Gastroesophageal sphincter (tissue), 4 donors: ENCODE results near the gene ABCC12. TPM values are rescaled to one million over a fixed set of nuclear protein-coding genes. Genes with fewer than 3 reads are reported as not detected.

Experiments
- ATAC-seq: fragments of 150-250 bp; one replicate; pipeline ENCODE4 v1.9.1; 2016; ENCODE audit warnings: mild to moderate bottlenecking, moderate library complexity
- H3K27ac ChIP-seq, 4 donors: fragments of 200-600 bp; sonication (generic) in 3 of 4; 1 replicate in 3 of 4; 2 replicates in 1 of 4; pipeline ENCODE4 v1.5.1; 2016 to 2019
- H3K27me3 ChIP-seq: fragments of 200-600 bp; sonication (generic); one replicate; pipeline ENCODE4 v1.5.1; 2019
- H3K36me3 ChIP-seq, 2 donors: fragments of 200-600 bp; sonication (generic); one replicate each; pipeline ENCODE4 v1.5.1; 2019; ENCODE audit warnings: control low read depth in 1 of 2
- H3K4me1 ChIP-seq, 3 donors: fragments of 200-600 bp; sonication (generic); 1 replicate in 2 of 3; 2 replicates in 1 of 3; pipeline ENCODE4 v1.5.1; 2016 to 2019; ENCODE audit warnings: control low read depth in 2 of 3
- H3K4me3 ChIP-seq, 2 donors: fragments of 200-600 bp; sonication (generic); one replicate each; pipeline ENCODE4 v1.5.1; 2019; ENCODE audit warnings: mild to moderate bottlenecking in 1 of 2, moderate library complexity in 1 of 2
- H3K9me3 ChIP-seq, 3 donors: fragments of 200-600 bp; sonication (generic); one replicate each; pipeline ENCODE4 v1.5.1; 2017 to 2019; ENCODE audit warnings: control low read depth in 2 of 3
- CTCF ChIP-seq, 4 experiments: fragments of 200-600 bp in 2 of 4; fragments of 450-650 bp in 2 of 4; sonication (generic) in 1 of 4; IDR thresholded peaks; one replicate each; pipeline ENCODE4 v1.5.1; 2017 to 2019; ENCODE audit warnings: antibody characterized with exemption in 4 of 4, mild to moderate bottlenecking in 2 of 4, moderate library complexity in 2 of 4
- EP300 ChIP-seq: sonication (generic); formaldehyde crosslinking; IDR thresholded peaks from one replicate; pipeline ENCODE4 v1.6.1; 2017; ENCODE audit warnings: antibody characterized with exemption, mild to moderate bottlenecking
- POLR2A ChIP-seq, 2 donors: fragments of 450-650 bp; IDR thresholded peaks; one replicate each; pipeline ENCODE4 v1.6.1; 2017; ENCODE audit warnings: antibody characterized with exemption in 2 of 2, mild to moderate bottlenecking in 2 of 2, moderate library complexity in 1 of 2
- POLR2AphosphoS5 ChIP-seq: sonication (generic); formaldehyde crosslinking; IDR thresholded peaks from one replicate; pipeline ENCODE4 v1.6.1; 2017; ENCODE audit warnings: antibody characterized with exemption
- WGBS, 2 donors: methylation state at CpG; one replicate each; pipeline ENCODE4 v1.1.5; 2018; ENCODE audit warnings: low coverage in 1 of 2; 5-methylcytosine and 5-hydroxymethylcytosine counted together
- total RNA-seq, 4 donors: library from RNA; depleted of rRNA; stranded (reverse); fragments of >200 nt; gene quantifications; one replicate each; pipeline ENCODE4 v1.1.0, GENCODE V29; 2016

ABCC12 gene
- total RNA-seq, 4 donors from 2014 or later, result not detected

DNA sequence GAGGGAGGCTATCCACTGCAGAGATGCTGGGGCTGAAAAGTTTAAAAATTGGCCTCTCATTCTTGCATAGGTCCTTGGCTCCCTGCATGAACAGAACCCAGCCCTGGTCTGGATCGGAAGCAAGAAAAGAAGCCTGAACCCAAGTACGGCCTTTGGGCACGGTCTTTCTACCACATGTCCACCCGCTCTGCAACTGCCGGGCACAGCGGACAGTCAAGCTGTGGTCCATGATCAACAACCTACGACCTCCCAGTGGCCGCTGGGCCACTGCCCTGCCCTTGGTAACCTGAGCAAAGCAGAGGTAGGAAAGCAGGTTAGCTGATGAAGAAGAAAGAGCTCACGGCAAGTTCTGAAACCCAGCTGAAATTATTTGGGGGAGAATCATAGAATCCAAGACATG is 3.6 kb downstream of the ABCC12 start:
- Histone ChIP-seq H3K4me3 (no peak overlapping the region), H3K9me3 (peaks cover 0 to 15% (median 0%) of the 10 kb centered on the region in 3 donors), H3K4me1 (peaks cover 0 to 7% (median 0%) of the 10 kb centered on the region in 3 donors), H3K36me3 (no peaks in the 10 kb centered on the region), H3K27me3 (peaks cover 34% of the 10 kb centered on the region), H3K27ac (no peak overlapping the region)
- ATAC-seq, result no peak
- 83 to 100% methylated on average over 2 to 3 of the region's 9 CpGs for WGBS, 2 donors
- TF ChIP-seq POLR2AphosphoS5 (no peak), POLR2A (IDR thresholded peaks at IDR 0.05) (no peak), CTCF (IDR thresholded peaks at IDR 0.05) (no peak), EP300 (no peak)

GRCh38 chr16:48150707-48151106 is 5.1 kb downstream of the ABCC12 start:
- WGBS, 2 donors, result 47 to 50% methylated on average over 1 of the region's 1 CpG
- Histone ChIP-seq H3K27me3 (peaks cover 19% of the 10 kb centered on the region), H3K36me3 (no peaks in the 10 kb centered on the region), H3K27ac (no peak overlapping the region), H3K9me3 (peaks cover 0 to 15% (median 0%) of the 10 kb centered on the region in 3 donors), H3K4me1 (no peaks in the 10 kb centered on the region), H3K4me3 (no peak overlapping the region)
- no peak for ATAC-seq
- no peak for TF ChIP-seq CTCF (IDR thresholded peaks at IDR 0.05)
- TF ChIP-seq POLR2A (IDR thresholded peaks at IDR 0.05), result no peak
- TF ChIP-seq POLR2AphosphoS5, result no peak
- no peak for TF ChIP-seq EP300

DNA sequence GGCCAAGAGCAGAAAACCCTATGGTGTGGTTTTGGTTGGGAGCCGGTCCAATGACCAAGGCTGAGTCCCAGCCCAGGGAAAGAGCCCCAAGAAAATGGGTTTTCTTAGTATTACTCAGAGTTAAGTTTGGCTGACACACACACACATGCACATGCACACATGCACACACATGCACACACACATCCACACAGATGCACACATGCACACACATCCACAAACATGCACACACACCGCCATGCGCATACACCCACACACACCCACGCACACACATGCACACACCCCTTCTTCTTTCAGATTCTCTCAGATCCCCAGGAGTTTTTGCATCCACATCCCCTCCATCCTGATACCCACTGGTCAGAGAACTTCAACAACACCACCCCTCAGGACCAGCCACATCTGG is 9.1 kb downstream of the ABCC12 start:
- H3K4me3 ChIP-seq, result no peak overlapping the region
- WGBS, 2 donors, result 83 to 93% methylated on average over 1 to 4 of the region's 4 CpGs
- H3K27ac ChIP-seq, result no peak overlapping the region
- ATAC-seq, result no peak
- H3K4me1 ChIP-seq, result no peaks in the 10 kb centered on the region
- peaks cover 0 to 15% (median 0%) of the 10 kb centered on the region in 3 donors for H3K9me3 ChIP-seq
- no peaks in the 10 kb centered on the region for H3K36me3 ChIP-seq
- H3K27me3 ChIP-seq, result peaks cover 9% of the 10 kb centered on the region
- TF ChIP-seq POLR2A (IDR thresholded peaks at IDR 0.05) (no peak), CTCF (IDR thresholded peaks at IDR 0.05) (no peak), EP300 (no peak), POLR2AphosphoS5 (no peak)

DNA sequence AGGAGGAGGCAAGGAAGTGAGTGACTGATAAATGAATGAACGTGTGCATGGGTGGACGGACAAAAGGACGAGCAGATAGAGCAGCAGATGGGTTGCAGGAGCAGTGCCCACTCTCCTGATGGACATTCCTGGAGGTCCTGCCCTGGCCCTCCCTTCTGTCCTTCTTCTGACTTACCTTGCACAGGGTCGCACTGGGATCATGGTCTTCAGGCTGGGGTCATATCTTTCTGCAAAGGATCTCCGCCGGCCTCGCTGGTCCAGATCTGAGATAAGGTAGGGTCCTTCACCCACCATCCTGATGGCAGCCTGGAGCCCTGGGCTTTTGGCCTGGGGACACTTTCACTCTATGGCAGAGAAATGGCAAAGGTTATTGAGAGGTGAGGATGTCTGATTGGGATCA is 9.7 kb downstream of the ABCC12 start:
- ATAC-seq, result no peak
- TF ChIP-seq POLR2AphosphoS5 (no peak), EP300 (no peak), POLR2A (IDR thresholded peaks at IDR 0.05) (no peak), CTCF (IDR thresholded peaks at IDR 0.05) (no peak)
- H3K27me3 ChIP-seq, result peaks cover 13% of the 10 kb centered on the region
- H3K4me3 ChIP-seq, result no peak overlapping the region
- H3K9me3 ChIP-seq, result peaks cover 0 to 15% (median 0%) of the 10 kb centered on the region in 3 donors
- H3K27ac ChIP-seq, result no peak overlapping the region
- no peaks in the 10 kb centered on the region for H3K36me3 ChIP-seq
- H3K4me1 ChIP-seq, result no peaks in the 10 kb centered on the region
- 82 to 90% methylated on average over 4 to 5 of the region's 7 CpGs for WGBS, 2 donors

DNA sequence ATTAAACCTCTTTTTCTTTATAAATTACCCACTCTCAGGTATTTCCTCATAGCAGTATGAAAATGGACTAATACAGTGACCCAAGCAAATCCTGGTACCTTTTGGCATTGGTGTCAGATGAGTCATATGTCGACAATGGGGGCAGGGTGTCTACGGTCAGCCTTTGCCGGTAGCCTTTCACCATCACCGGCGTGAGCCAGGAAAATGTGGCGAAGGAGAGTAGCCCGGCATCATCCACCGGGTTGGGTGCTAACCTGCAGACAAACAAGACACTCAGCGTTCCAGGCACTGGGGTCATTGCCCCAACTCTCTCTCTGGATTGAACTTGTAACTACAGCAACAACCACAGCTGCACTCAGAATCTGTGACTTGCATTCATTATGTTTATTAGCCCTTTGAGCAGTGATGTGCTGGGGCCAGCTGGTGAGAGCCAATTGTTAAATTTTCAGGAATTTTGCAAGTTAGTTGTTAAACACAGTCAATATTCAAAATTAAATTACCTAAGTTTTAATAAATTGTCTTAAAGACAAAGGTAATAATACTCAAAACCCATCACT is 11.9 kb downstream of the ABCC12 start:
- ATAC-seq, result no peak
- no peaks in the 10 kb centered on the region for H3K36me3 ChIP-seq

More for the DNA sequence above, 11.9 kb downstream of the ABCC12 start:
- Histone ChIP-seq H3K27me3 (peaks cover 13% of the 10 kb centered on the region), H3K4me1 (no peaks in the 10 kb centered on the region), H3K4me3 (no peak overlapping the region), H3K27ac (no peak overlapping the region), H3K9me3 (peaks cover 0 to 8% (median 0%) of the 10 kb centered on the region in 3 donors)
- no peak for TF ChIP-seq CTCF (IDR thresholded peaks at IDR 0.05)
- no peak for TF ChIP-seq EP300
- TF ChIP-seq POLR2A (IDR thresholded peaks at IDR 0.05), result no peak
- no peak for TF ChIP-seq POLR2AphosphoS5
- 63 to 90% methylated on average over 2 to 9 of the region's 9 CpGs for WGBS, 2 donors
